ENCODE results near the gene COPS2. TPM values are rescaled to one million over a fixed set of nuclear protein-coding genes. Genes with fewer than 3 reads are reported as not detected.

Gene COPS2
- total and polyA plus RNA-seq, 2 of the 13 experiments (the other 11 are each of a cell fraction or from before 2014, with no cell fraction given) = 37.8 to 66.3 TPM

DNA sequence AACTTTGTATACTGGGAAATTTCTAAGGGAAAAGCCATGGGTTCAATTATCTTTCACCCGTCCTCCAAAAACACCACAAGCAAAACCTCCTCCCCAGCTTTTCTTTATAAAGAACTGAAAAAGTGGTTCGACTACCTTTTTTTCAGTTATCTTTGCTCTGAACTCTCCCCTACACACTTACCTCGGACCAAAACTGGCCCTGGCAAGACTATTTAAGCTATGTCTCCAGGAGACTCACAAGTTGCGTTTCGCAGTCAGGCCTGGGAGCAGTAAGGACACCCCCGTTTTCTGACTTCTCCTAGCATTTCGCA lies 645 bp downstream of the COPS2 start:
- no TSS peak for BruUV-seq (replicated peaks)
- Histone ChIP-seq H3K4me2 (ENCODE audit: low read depth, low read length) (peak overlapping the region; percentile 84), H3K79me2 (ENCODE audit: insufficient read depth, low read length) (peaks cover 68% of the 10 kb centered on the region), H2AFZ (ENCODE audit: low read length) (no peak overlapping the region), H3K4me3 (replicated peaks in 1 of 3; ENCODE audit: insufficient read depth in 1 of 3, low read depth in 2 of 3, low read length in 3 of 3) (peak overlapping the region; percentile 68 to 86 (median 82)), H3K9ac (ENCODE audit: insufficient read depth, low read depth, low read length) (peak overlapping the region; percentile 88), H4K20me1 (ENCODE audit: insufficient read depth, low read length) (peaks cover 20% of the 10 kb centered on the region), H3K27me3 (ENCODE audit: control insufficient read depth in 1 of 2, insufficient read depth in 2 of 2, low read length in 2 of 2) (no peaks in the 10 kb centered on the region; a peak in 1 of 5 replicates), H3K4me1 (ENCODE audit: insufficient read depth, low read length) (peaks cover 31% of the 10 kb centered on the region), H3K9me3 (ENCODE audit: low read length) (no peaks in the 10 kb centered on the region), H3K36me3 (replicated peaks in 1 of 2; ENCODE audit: control insufficient read depth in 1 of 2, insufficient read depth in 2 of 2, low read length in 2 of 2) (no peaks in the 10 kb centered on the region), H3K27ac (ENCODE audit: extremely low read length, insufficient read depth, low read length) (peak overlapping the region; percentile 76)
- 0% methylated on average over 7 of the region's 7 CpGs for WGBS (ENCODE audit: low lambda C conversion rate)
- FAIRE-seq (no peak), ATAC-seq (peak; percentile 27), DNase-seq (ENCODE audit: low spot score) (peak; percentile 4)
- ChIA-PET POLR2A (interaction anchor here (3.7 kb wide), 1 partner anchor 15 kb away, joined by 40 read pairs; the partner anchor contains the start of gene GALK2), CTCF (ENCODE audit: low intra/inter-chr PET ratio, low total read pairs) (no interaction called here)
- in situ Hi-C loops (cut with HindIII; ENCODE audit: extremely low pct_ligation_motif_present, low pct_unique_long_range_greater_than_20kb) = no loop called here
- intact Hi-C loops (cut with micrococcal nuclease; ENCODE audit: unreplicated experiment) = loop anchor here (2.0 kb wide), 2 partner anchors 16 to 70 kb away; partner anchors contain the start of gene GALK2
- TF ChIP-seq ZNF749 (CRISPR knock-in tag; IDR thresholded peaks at IDR 0.05; ENCODE audit: borderline replicate concordance) (no peak), KMT2B (CRISPR knock-in tag; IDR thresholded peaks at IDR 0.05) (no peak), NBN (conservative IDR thresholded peaks at IDR 0.05) (no peak), KAT2B (IDR thresholded peaks at IDR 0.05; ENCODE audit: borderline replicate concordance, low read depth, low read length) (no peak), ZMYM4 (CRISPR knock-in tag; IDR thresholded peaks at IDR 0.05) (no peak), ZNF572 (CRISPR knock-in tag; IDR thresholded peaks at IDR 0.05) (no peak), SOX13 (IDR thresholded peaks at IDR 0.05) (no peak), SOX13 (CRISPR knock-in tag; conservative IDR thresholded peaks at IDR 0.05 in 1 of 2, IDR thresholded peaks at IDR 0.05 in 1 of 2) (no peak), DR1 (CRISPR knock-in tag; IDR thresholded peaks at IDR 0.05) (no peak), ZNF713 (CRISPR knock-in tag; IDR thresholded peaks at IDR 0.05) (0 out of 2 replicates have a peak, but pooled peaks have one; percentile 46), KDM4B (CRISPR knock-in tag; IDR thresholded peaks at IDR 0.05) (no peak), ZNF431 (CRISPR knock-in tag; IDR thresholded peaks at IDR 0.05; ENCODE audit: borderline replicate concordance, low read depth) (0 out of 2 replicates have a peak, but pooled peaks have one; percentile 12), SMYD3 (CRISPR knock-in tag; IDR thresholded peaks at IDR 0.05) (no peak), ZNF335 (CRISPR knock-in tag; IDR thresholded peaks at IDR 0.05) (no peak), ZNF567 (CRISPR knock-in tag; IDR thresholded peaks at IDR 0.05; ENCODE audit: borderline replicate concordance) (peak; percentile 67; the same call in 1 of the 2 replicates)
- TF ChIP-seq, protein P1, sequence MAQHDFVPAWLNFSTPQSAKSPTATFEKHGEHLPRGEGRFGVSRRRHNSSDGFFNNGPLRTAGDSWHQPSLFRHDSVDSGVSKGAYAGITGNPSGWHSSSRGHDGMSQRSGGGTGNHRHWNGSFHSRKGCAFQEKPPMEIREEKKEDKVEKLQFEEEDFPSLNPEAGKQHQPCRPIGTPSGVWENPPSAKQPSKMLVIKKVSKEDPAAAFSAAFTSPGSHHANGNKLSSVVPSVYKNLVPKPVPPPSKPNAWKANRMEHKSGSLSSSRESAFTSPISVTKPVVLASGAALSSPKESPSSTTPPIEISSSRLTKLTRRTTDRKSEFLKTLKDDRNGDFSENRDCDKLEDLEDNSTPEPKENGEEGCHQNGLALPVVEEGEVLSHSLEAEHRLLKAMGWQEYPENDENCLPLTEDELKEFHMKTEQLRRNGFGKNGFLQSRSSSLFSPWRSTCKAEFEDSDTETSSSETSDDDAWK (CRISPR knock-in tag; IDR thresholded peaks at IDR 0.05) = no peak
- TF ChIP-seq, protein P2, sequence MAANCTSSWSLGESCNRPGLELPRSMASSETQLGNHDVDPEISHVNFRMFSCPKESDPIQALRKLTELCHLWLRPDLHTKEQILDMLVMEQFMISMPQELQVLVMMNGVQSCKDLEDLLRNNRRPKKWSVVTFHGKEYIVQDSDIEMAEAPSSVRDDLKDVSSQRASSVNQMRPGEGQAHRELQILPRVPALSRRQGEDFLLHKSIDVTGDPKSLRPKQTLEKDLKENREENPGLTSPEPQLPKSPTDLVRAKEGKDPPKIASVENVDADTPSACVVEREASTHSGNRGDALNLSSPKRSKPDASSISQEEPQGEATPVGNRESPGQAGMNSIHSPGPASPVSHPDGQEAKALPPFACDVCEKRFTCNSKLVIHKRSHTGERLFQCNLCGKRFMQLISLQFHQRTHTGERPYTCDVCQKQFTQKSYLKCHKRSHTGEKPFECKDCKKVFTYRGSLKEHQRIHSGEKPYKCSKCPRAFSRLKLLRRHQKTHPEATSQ (CRISPR knock-in tag; IDR thresholded peaks at IDR 0.05; ENCODE audit: borderline replicate concordance) = no peak
- TF ChIP-seq, protein P3, sequence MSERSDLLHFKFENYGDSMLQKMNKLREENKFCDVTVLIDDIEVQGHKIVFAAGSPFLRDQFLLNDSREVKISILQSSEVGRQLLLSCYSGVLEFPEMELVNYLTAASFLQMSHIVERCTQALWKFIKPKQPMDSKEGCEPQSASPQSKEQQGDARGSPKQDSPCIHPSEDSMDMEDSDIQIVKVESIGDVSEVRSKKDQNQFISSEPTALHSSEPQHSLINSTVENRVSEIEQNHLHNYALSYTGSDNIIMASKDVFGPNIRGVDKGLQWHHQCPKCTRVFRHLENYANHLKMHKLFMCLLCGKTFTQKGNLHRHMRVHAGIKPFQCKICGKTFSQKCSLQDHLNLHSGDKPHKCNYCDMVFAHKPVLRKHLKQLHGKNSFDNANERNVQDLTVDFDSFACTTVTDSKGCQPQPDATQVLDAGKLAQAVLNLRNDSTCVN (CRISPR knock-in tag; IDR thresholded peaks at IDR 0.05; ENCODE audit: borderline replicate concordance) = no peak
- TF ChIP-seq, protein P4, sequence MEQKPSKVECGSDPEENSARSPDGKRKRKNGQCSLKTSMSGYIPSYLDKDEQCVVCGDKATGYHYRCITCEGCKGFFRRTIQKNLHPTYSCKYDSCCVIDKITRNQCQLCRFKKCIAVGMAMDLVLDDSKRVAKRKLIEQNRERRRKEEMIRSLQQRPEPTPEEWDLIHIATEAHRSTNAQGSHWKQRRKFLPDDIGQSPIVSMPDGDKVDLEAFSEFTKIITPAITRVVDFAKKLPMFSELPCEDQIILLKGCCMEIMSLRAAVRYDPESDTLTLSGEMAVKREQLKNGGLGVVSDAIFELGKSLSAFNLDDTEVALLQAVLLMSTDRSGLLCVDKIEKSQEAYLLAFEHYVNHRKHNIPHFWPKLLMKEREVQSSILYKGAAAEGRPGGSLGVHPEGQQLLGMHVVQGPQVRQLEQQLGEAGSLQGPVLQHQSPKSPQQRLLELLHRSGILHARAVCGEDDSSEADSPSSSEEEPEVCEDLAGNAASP (CRISPR knock-in tag; IDR thresholded peaks at IDR 0.05; ENCODE audit: borderline replicate concordance) = no peak
- TF ChIP-seq, protein P5, sequence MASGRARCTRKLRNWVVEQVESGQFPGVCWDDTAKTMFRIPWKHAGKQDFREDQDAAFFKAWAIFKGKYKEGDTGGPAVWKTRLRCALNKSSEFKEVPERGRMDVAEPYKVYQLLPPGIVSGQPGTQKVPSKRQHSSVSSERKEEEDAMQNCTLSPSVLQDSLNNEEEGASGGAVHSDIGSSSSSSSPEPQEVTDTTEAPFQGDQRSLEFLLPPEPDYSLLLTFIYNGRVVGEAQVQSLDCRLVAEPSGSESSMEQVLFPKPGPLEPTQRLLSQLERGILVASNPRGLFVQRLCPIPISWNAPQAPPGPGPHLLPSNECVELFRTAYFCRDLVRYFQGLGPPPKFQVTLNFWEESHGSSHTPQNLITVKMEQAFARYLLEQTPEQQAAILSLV (CRISPR knock-in tag; IDR thresholded peaks at IDR 0.05; ENCODE audit: borderline replicate concordance) = no peak

Measured in HepG2 (cell line).